H1 (cell line): ENCODE results near the gene GALNT2. TPM values are rescaled to one million over a fixed set of nuclear protein-coding genes. Genes with fewer than 3 reads are reported as not detected.
A peak's percentile ranks its signal among the peaks of the same experiment; 100 is the strongest.

Experiments used
- CTCF ChIA-PET: fragments of 300-600 bp; sonication (Branson Sonifier 250); formaldehyde crosslinking; loops from one replicate; lab custom pipeline; 2021; ENCODE audit not compliant: partially characterized antibody; lab: Charles Lee
- POLR2A ChIA-PET: fragments of 300-600 bp; sonication (Branson Sonifier 250); formaldehyde crosslinking; loops from one replicate; lab custom pipeline; 2021; ENCODE audit warnings: inconsistent platforms; ENCODE audit not compliant: partially characterized antibody; lab: Charles Lee
- DNase-seq, 2 experiments: peaks; one replicate each; pipeline versions ENCODE4 v3.0.0 to v3.0.0-alpha.2; 2010 to 2022; ENCODE audit warnings: low spot score in 2 of 2, low read depth in 1 of 2, mixed read lengths in 1 of 2
- FAIRE-seq: peaks from 2 replicates; lab custom pipeline; 2011; peaks lifted over from hg19 to GRCh38; lab: Jason Lieb, UNC
- H2AFZ ChIP-seq: 2 replicates; pipeline ENCODE4 v1.8.1; 2012; ENCODE audit warnings: low read length, inconsistent platforms
- H2AK5ac ChIP-seq: 2 replicates; pipeline ENCODE4 v1.6.1; 2013; ENCODE audit warnings: low read depth, low read length
- H2BK120ac ChIP-seq: replicated peaks from 2 replicates; pipeline ENCODE3; 2013; ENCODE audit warnings: low read depth, low read length, inconsistent platforms
- H2BK12ac ChIP-seq: 2 replicates; pipeline ENCODE4 v1.6.1; 2013; ENCODE audit warnings: low read depth, low read length
- H2BK15ac ChIP-seq: 2 replicates; pipeline ENCODE4 v1.6.1; 2013; ENCODE audit warnings: low read length
- H2BK20ac ChIP-seq: 2 replicates; pipeline ENCODE4 v1.6.1; 2013; ENCODE audit warnings: low read length
- H2BK5ac ChIP-seq: 2 replicates; pipeline ENCODE4 v1.6.1; 2013; ENCODE audit warnings: low read depth, low read length
- H3K14ac ChIP-seq: 2 replicates; pipeline ENCODE4 v1.6.1; 2013; ENCODE audit warnings: inconsistent platforms; ENCODE audit not compliant: insufficient read length
- H3K18ac ChIP-seq: 2 replicates; pipeline ENCODE4 v1.6.1; 2013; ENCODE audit warnings: low read length; ENCODE audit errors: extremely low read depth
- H3K23ac ChIP-seq: 2 replicates; pipeline ENCODE4 v1.6.1; 2013; ENCODE audit warnings: inconsistent platforms; ENCODE audit not compliant: insufficient read length
- H3K23me2 ChIP-seq: 2 replicates; pipeline ENCODE4 v1.6.1; 2013; ENCODE audit warnings: low read depth, low read length
- H3K27ac ChIP-seq: 2 replicates; pipeline ENCODE4 v1.6.1; 2011; ENCODE audit warnings: low read depth, low read length, inconsistent platforms
- H3K27me3 ChIP-seq, 4 experiments: replicated peaks in 1 of 4; 1 replicate in 1 of 4; 2 replicates in 3 of 4; pipeline versions ENCODE4 v1.6.1 to v1.8.1; 2011 to 2013; ENCODE audit warnings: low read length in 3 of 4, mild to moderate bottlenecking in 3 of 4, inconsistent platforms in 2 of 4, mixed read lengths in 2 of 4, moderate library complexity in 1 of 4; ENCODE audit not compliant: control insufficient read depth in 3 of 4, insufficient read depth in 3 of 4; ENCODE audit errors: extremely low read depth in 1 of 4
- H3K36me3 ChIP-seq, 4 experiments: 2 replicates each; pipeline versions ENCODE4 v1.6.1 to v1.8.1; 2011 to 2013; ENCODE audit warnings: mild to moderate bottlenecking in 4 of 4, low read length in 3 of 4, moderate library complexity in 2 of 4, control low read depth in 1 of 4, inconsistent platforms in 1 of 4; ENCODE audit not compliant: insufficient read depth in 4 of 4, control insufficient read depth in 2 of 4
- H3K4ac ChIP-seq: replicated peaks from 2 replicates; pipeline ENCODE3; 2013; ENCODE audit warnings: low read length, low read depth, mixed read lengths, inconsistent platforms; ENCODE audit not compliant: insufficient read length
- H3K4me1 ChIP-seq, 4 experiments: replicated peaks in 1 of 4; 1 replicate in 1 of 4; 2 replicates in 3 of 4; pipeline versions ENCODE4 v1.6.1 to v1.8.1; 2011 to 2013; ENCODE audit warnings: low read length in 3 of 4, inconsistent platforms in 2 of 4, mixed read lengths in 1 of 4; ENCODE audit not compliant: insufficient read depth in 4 of 4, control insufficient read depth in 3 of 4
- H3K4me2 ChIP-seq, 2 experiments: 2 replicates each; pipeline versions ENCODE4 v1.6.1 to v1.8.1; 2011 to 2013; ENCODE audit warnings: low read depth in 2 of 2, low read length in 2 of 2, control low read depth in 1 of 2, inconsistent platforms in 1 of 2, mild to moderate bottlenecking in 1 of 2; ENCODE audit not compliant: insufficient read depth in 1 of 2
- H3K4me3 ChIP-seq, 4 experiments: fragments of 200-600, 300-600 bp in 1 of 4; sonication (generic), shearing (Covaris generic), sonication (Bioruptor Twin) in 1 of 4; 2 replicates each; pipeline versions ENCODE4 v1.5.1 to v1.8.1; 2011 to 2016; ENCODE audit warnings: low read length in 4 of 4, low read depth in 3 of 4, control low read depth in 2 of 4, inconsistent platforms in 2 of 4, mild to moderate bottlenecking in 2 of 4, mixed read lengths in 1 of 4, moderate library complexity in 1 of 4; ENCODE audit not compliant: insufficient read depth in 2 of 4; ENCODE audit errors: extremely low read depth in 1 of 4
- H3K56ac ChIP-seq: replicated peaks from 2 replicates; pipeline ENCODE3; 2013; ENCODE audit warnings: low read depth, mild to moderate bottlenecking, mixed read lengths, low read length, inconsistent platforms; ENCODE audit not compliant: insufficient read length
- H3K79me1 ChIP-seq: 2 replicates; pipeline ENCODE4 v1.6.1; 2013; ENCODE audit warnings: low read depth, low read length, control low read depth
- H3K79me2 ChIP-seq, 2 experiments: 2 replicates each; pipeline versions ENCODE4 v1.6.1 to v1.8.1; 2012 to 2013; ENCODE audit warnings: low read length in 2 of 2, mild to moderate bottlenecking in 2 of 2, inconsistent platforms in 1 of 2; ENCODE audit not compliant: insufficient read depth in 2 of 2, control insufficient read depth in 1 of 2
- H3K9ac ChIP-seq, 4 experiments: replicated peaks in 1 of 4; 1 replicate in 1 of 4; 2 replicates in 3 of 4; pipeline versions ENCODE4 v1.6.1 to v1.8.1; 2011 to 2013; ENCODE audit warnings: low read depth in 3 of 4, low read length in 3 of 4, control low read depth in 2 of 4, mild to moderate bottlenecking in 2 of 4, moderate library complexity in 2 of 4, inconsistent platforms in 1 of 4; ENCODE audit errors: extremely low read depth in 1 of 4
- H3K9me3 ChIP-seq, 2 experiments: 2 replicates each; pipeline versions ENCODE4 v1.6.1 to v1.8.1; 2012 to 2013; ENCODE audit warnings: mild to moderate bottlenecking in 2 of 2, moderate library complexity in 2 of 2, control low read depth in 1 of 2, inconsistent platforms in 1 of 2, low read depth in 1 of 2, low read length in 1 of 2, mixed read lengths in 1 of 2; ENCODE audit not compliant: insufficient read depth in 2 of 2
- H4K20me1 ChIP-seq, 2 experiments: replicated peaks in 1 of 2; 2 replicates each; pipeline versions ENCODE3 to v1.8.1; 2011 to 2013; ENCODE audit warnings: inconsistent platforms in 2 of 2, low read length in 2 of 2, mild to moderate bottlenecking in 1 of 2; ENCODE audit not compliant: insufficient read depth in 2 of 2, control insufficient read depth in 1 of 2
- H4K5ac ChIP-seq: 2 replicates; pipeline ENCODE4 v1.6.1; 2013; ENCODE audit warnings: low read length, low read depth, mixed read lengths, inconsistent platforms; ENCODE audit not compliant: insufficient read length
- H4K8ac ChIP-seq: 2 replicates; pipeline ENCODE4 v1.8.0; 2013; ENCODE audit warnings: mild to moderate bottlenecking, moderate library complexity, low read length, inconsistent platforms; ENCODE audit not compliant: insufficient read depth; ENCODE audit errors: extremely low read depth
- H4K91ac ChIP-seq: replicated peaks from 2 replicates; pipeline ENCODE3; 2013; ENCODE audit warnings: low read length, mixed read lengths, inconsistent platforms; ENCODE audit not compliant: insufficient read length
- BRCA1 ChIP-seq: IDR thresholded peaks from 2 replicates; pipeline ENCODE4 v1.6.1; 2012; ENCODE audit warnings: low read depth, low read length, improper control_type of control experiment
- WGBS, 2 experiments: shearing (Covaris generic) in 1 of 2; methylation state at CpG; one replicate each; pipeline versions ENCODE4 v1.1.6 to v1.1.7; 2013 to 2015; ENCODE audit warnings: low lambda C conversion rate in 2 of 2, mixed read lengths in 2 of 2, inconsistent platforms in 1 of 2, low coverage in 1 of 2, missing lambda C conversion rate in 1 of 2; ENCODE audit not compliant: insufficient replicate concordance in 2 of 2, insufficient coverage in 1 of 2, insufficient read length in 1 of 2; ENCODE audit errors: extremely low coverage in 1 of 2, missing lambda C conversion rate in 1 of 2; 5-methylcytosine and 5-hydroxymethylcytosine counted together
- polyA plus RNA-seq, 7 experiments: library from polyadenylated mRNA; depleted of rRNA in 3 of 7; stranded (reverse) in 5 of 7; unstranded in 2 of 7; fragments of >200 nt in 5 of 7; fragments of 200-250 nt in 2 of 7; gene quantifications; 1 replicate in 5 of 7; 2 replicates in 1 of 7; 4 replicates in 1 of 7; pipeline versions ENCODE4 v1.2.1 to v1.2.3, GENCODE V29; 2011 to 2013; ENCODE audit warnings: missing spikeins in 2 of 7, mixed read lengths in 2 of 7
- total RNA-seq: library from RNA; stranded (reverse); fragmentation: NEBNext Ultra II Directional; extraction: Animal tissue kit (Norgen Biotek cat#: 25700); gene quantifications from 2 replicates; pipeline ENCODE4 v1.2.1, GENCODE V29; 2021

The GALNT2 gene
- total and polyA plus RNA-seq, 2 of the 8 experiments (the other 6 are each of a cell fraction or from before 2014, with no cell fraction given) = 34.5 to 75.3 TPM

GRCh38 chr1:230256896-230257295 lies 189.9 kb downstream of the GALNT2 start:
- H3K56ac ChIP-seq = no peak overlapping the region
- H3K9ac ChIP-seq = no peak overlapping the region
- TF ChIP-seq BRCA1 = no peak
- FAIRE-seq (no peak), DNase-seq (no peak)
- H3K4ac ChIP-seq = no peak overlapping the region
- H3K27ac ChIP-seq = no peak overlapping the region
- ChIA-PET POLR2A (no interaction called here), CTCF (interaction anchor here (0.6 to 1.6 kb wide), 2 partner anchors 13 to 73 kb away, joined by 3 to 4 read pairs; no protein-coding TSS in a partner anchor)
- H4K91ac ChIP-seq = no peak overlapping the region
- no peaks in the 10 kb centered on the region for H3K9me3 ChIP-seq
- H3K27me3 ChIP-seq = no peaks in the 10 kb centered on the region
- H4K8ac ChIP-seq = no peak overlapping the region
- WGBS, 2 experiments = 87% methylated on average over 6 of the region's 6 CpGs; no CpG with 5 or more reads in 1 of the 2 experiments
- peaks cover 2% of the 10 kb centered on the region; the same call in 1 of the 2 replicates for H3K79me1 ChIP-seq
- no peaks in the 10 kb centered on the region for H4K20me1 ChIP-seq
- no peak overlapping the region for H3K14ac ChIP-seq
- H3K23me2 ChIP-seq = no peaks in the 10 kb centered on the region
- H2AK5ac ChIP-seq = no peak overlapping the region
- peaks cover 0 to 4% (median 0%) of the 10 kb centered on the region in 4 experiments; a peak in 3 of 8 replicates for H3K36me3 ChIP-seq
- no peak overlapping the region for H3K4me3 ChIP-seq
- no peak overlapping the region for H2BK12ac ChIP-seq
- 0 out of 4 replicates have a peak, but pooled peaks cover 0 to 3% of the 10 kb centered on the region in 2 experiments for H3K79me2 ChIP-seq
- peaks cover 2 to 6% (median 5%) of the 10 kb centered on the region in 4 experiments for H3K4me1 ChIP-seq
- no peak overlapping the region for H2BK120ac ChIP-seq
- H2BK5ac ChIP-seq = peak overlapping the region; percentile 21; the same call in 1 of the 2 replicates
- H3K4me2 ChIP-seq = no peak overlapping the region
- H4K5ac ChIP-seq = no peak overlapping the region
- H3K18ac ChIP-seq = no peak overlapping the region
- no peak overlapping the region for H2BK20ac ChIP-seq
- no peak overlapping the region for H3K23ac ChIP-seq
- H2BK15ac ChIP-seq = no peak overlapping the region
- H2AFZ ChIP-seq = no peak overlapping the region
